Measurements from ENCODE around the gene SEH1L. TPM values are rescaled to one million over a fixed set of nuclear protein-coding genes. Genes with fewer than 3 reads are reported as not detected.

The SEH1L gene
- polyA plus RNA-seq, 2 of the 4 experiments (the other 2 are of a cell fraction): 31.6 to 63.1 TPM

DNA sequence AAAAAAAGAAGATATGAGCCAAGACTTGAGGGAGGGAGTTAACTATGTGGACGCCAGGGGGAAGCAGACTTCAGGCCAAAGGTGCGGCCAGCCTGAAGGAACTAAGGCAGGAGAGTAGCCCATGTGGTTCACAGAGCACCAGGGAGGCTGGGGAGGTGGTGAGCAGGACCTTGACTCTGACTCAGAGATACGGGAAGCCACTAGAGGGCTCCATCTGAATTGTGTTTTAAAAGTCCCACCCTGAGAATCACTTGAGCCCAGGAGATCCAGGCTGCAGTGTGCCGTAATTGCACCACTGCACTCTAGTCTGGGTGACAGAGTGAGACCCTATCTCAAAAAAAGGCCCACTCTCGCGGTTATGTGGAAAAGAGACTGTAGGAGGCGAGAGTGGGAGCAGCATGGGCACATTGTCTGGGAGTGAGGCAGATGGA lies 55.7 kb downstream of the SEH1L start (continued):
- TF ChIP-seq, protein P1, sequence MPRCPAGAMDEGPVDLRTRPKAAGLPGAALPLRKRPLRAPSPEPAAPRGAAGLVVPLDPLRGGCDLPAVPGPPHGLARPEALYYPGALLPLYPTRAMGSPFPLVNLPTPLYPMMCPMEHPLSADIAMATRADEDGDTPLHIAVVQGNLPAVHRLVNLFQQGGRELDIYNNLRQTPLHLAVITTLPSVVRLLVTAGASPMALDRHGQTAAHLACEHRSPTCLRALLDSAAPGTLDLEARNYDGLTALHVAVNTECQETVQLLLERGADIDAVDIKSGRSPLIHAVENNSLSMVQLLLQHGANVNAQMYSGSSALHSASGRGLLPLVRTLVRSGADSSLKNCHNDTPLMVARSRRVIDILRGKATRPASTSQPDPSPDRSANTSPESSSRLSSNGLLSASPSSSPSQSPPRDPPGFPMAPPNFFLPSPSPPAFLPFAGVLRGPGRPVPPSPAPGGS (IDR thresholded peaks at IDR 0.05): no peak
- TF ChIP-seq RFX5 (IDR thresholded peaks at IDR 0.05): no peak

DNA sequence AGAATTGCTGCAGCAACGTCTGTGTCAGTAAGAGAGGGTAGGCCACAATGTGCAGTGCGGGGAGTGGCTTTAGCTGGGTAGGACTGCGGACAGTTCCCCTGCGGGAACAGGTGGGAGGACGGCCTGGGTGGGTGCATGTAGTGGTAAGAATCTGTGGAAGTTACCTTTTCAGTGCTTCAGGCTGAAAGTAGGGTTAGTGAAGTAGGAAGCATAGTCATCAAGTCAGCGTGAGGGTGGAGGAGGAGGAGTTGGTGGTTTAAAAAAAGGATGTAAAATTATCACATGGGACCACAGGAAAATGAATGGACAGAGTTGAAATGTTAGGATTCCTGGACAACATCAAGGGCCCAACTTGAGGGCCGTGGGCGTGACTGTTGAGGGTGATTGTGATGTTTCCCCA lies 56.6 kb downstream of the SEH1L start:
- ATAC-seq: no peak
- H3K4me2 ChIP-seq: no peak overlapping the region
- H3K4me1 ChIP-seq: no peaks in the 10 kb centered on the region
- no peaks in the 10 kb centered on the region for H3K9me3 ChIP-seq
- no peak overlapping the region for H3K4me3 ChIP-seq
- DNase-seq (ENCODE audit: low read depth in 1 of 2, low spot score in 1 of 2): no peak
- FAIRE-seq: no peak
- TF ChIP-seq RCOR1 (IDR thresholded peaks at IDR 0.05; ENCODE audit: low read depth, low read length) (no peak), PHF8 (IDR thresholded peaks at IDR 0.05; ENCODE audit: borderline replicate concordance, low read depth) (no peak), ESRRA (IDR thresholded peaks at IDR 0.05; ENCODE audit: borderline replicate concordance, low read length) (no peak), CHD2 (IDR thresholded peaks at IDR 0.05; ENCODE audit: low read length, partially characterized antibody) (no peak)
- TF ChIP-seq, protein P2, sequence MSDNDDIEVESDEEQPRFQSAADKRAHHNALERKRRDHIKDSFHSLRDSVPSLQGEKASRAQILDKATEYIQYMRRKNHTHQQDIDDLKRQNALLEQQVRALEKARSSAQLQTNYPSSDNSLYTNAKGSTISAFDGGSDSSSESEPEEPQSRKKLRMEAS (IDR thresholded peaks at IDR 0.05): no peak
- TF ChIP-seq, protein P3, sequence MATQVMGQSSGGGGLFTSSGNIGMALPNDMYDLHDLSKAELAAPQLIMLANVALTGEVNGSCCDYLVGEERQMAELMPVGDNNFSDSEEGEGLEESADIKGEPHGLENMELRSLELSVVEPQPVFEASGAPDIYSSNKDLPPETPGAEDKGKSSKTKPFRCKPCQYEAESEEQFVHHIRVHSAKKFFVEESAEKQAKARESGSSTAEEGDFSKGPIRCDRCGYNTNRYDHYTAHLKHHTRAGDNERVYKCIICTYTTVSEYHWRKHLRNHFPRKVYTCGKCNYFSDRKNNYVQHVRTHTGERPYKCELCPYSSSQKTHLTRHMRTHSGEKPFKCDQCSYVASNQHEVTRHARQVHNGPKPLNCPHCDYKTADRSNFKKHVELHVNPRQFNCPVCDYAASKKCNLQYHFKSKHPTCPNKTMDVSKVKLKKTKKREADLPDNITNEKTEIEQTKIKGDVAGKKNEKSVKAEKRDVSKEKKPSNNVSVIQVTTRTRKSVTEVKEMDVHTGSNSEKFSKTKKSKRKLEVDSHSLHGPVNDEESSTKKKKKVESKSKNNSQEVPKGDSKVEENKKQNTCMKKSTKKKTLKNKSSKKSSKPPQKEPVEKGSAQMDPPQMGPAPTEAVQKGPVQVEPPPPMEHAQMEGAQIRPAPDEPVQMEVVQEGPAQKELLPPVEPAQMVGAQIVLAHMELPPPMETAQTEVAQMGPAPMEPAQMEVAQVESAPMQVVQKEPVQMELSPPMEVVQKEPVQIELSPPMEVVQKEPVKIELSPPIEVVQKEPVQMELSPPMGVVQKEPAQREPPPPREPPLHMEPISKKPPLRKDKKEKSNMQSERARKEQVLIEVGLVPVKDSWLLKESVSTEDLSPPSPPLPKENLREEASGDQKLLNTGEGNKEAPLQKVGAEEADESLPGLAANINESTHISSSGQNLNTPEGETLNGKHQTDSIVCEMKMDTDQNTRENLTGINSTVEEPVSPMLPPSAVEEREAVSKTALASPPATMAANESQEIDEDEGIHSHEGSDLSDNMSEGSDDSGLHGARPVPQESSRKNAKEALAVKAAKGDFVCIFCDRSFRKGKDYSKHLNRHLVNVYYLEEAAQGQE (IDR thresholded peaks at IDR 0.05): no peak
- TF ChIP-seq, protein P4, sequence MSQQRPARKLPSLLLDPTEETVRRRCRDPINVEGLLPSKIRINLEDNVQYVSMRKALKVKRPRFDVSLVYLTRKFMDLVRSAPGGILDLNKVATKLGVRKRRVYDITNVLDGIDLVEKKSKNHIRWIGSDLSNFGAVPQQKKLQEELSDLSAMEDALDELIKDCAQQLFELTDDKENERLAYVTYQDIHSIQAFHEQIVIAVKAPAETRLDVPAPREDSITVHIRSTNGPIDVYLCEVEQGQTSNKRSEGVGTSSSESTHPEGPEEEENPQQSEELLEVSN (IDR thresholded peaks at IDR 0.05; ENCODE audit: borderline replicate concordance, low read depth): no peak
- ChIA-PET CTCF (interaction anchor here (0.6 to 1.5 kb wide), 4 partner anchors 33 to 502 kb away, joined by 3 to 4 read pairs (median 3); no protein-coding TSS in a partner anchor), POLR2A (no interaction called here)
- no peak overlapping the region for H3K27ac ChIP-seq
- 94% methylated on average over 8 of the region's 8 CpGs for WGBS (ENCODE audit: missing lambda C conversion rate)

DNA sequence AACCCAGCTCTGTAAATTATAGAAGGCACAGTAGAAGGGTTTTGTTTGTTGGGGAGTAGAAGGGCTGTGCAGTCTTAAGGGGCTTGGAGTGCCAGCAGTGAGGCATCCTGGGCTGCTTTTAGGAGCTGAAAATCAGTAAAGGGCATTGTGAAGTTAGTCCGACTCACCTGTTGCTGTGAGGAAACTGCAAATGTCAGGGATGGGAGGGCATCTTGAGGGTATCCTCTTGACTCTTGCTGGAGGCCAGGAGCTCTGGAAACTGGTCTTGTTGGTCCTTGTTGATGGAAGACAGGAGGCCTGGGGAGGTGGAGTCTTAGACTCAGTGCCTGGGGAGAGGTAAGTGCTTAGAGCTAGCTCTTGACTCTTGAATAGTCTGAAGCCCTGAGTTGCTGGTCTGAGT lies 57.5 kb downstream of the SEH1L start:
- no peaks in the 10 kb centered on the region for H3K4me1 ChIP-seq
- H3K4me2 ChIP-seq: no peak overlapping the region
- no peak overlapping the region for H3K4me3 ChIP-seq
- no peaks in the 10 kb centered on the region for H3K9me3 ChIP-seq
- FAIRE-seq (no peak), ATAC-seq (no peak), DNase-seq (ENCODE audit: low read depth in 1 of 2, low spot score in 1 of 2) (no peak)
- no peak overlapping the region for H3K27ac ChIP-seq
- TF ChIP-seq POLR2A (IDR thresholded peaks at IDR 0.05; ENCODE audit: low read length) (no peak), JUN (IDR thresholded peaks at IDR 0.05) (no peak), NFE2L2 (conservative IDR thresholded peaks at IDR 0.05; ENCODE audit: low read length) (no peak), RCOR1 (IDR thresholded peaks at IDR 0.05; ENCODE audit: low read depth, low read length) (no peak), HOXA7 (CRISPR knock-in tag; IDR thresholded peaks at IDR 0.05) (no peak), POLR2AphosphoS2 (conservative IDR thresholded peaks at IDR 0.05; ENCODE audit: low read length) (no peak)
- TF ChIP-seq, protein P3 (IDR thresholded peaks at IDR 0.05): no peak
- TF ChIP-seq, protein P5, sequence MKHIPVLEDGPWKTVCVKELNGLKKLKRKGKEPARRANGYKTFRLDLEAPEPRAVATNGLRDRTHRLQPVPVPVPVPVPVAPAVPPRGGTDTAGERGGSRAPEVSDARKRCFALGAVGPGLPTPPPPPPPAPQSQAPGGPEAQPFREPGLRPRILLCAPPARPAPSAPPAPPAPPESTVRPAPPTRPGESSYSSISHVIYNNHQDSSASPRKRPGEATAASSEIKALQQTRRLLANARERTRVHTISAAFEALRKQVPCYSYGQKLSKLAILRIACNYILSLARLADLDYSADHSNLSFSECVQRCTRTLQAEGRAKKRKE (CRISPR knock-in tag; IDR thresholded peaks at IDR 0.05; ENCODE audit: low read depth): no peak
- ChIA-PET CTCF (interaction anchor here (0.5 to 1.5 kb wide), 3 partner anchors 32 to 155 kb away, joined by 3 to 4 read pairs (median 4); no protein-coding TSS in a partner anchor), POLR2A (no interaction called here)
- 86% methylated on average over 1 of the region's 1 CpG for WGBS (ENCODE audit: missing lambda C conversion rate)
